WTC11 (cell line): ENCODE measurements around the gene PALMD.

Experiments used
- AFF4 ChIP-seq: sonication (generic); formaldehyde crosslinking; IDR thresholded peaks from 2 replicates; pipeline ENCODE4 v1.8.1; 2023; ENCODE audit warnings: mild to moderate bottlenecking, missing genetic modification reagents, borderline replicate concordance
- CTCF ChIP-seq: fragments of 200-600 bp; IDR thresholded peaks from 2 replicates; pipeline ENCODE4 v1.8.0; 2022; ENCODE audit warnings: antibody characterized with exemption
- ESRRA ChIP-seq: sonication (generic); formaldehyde crosslinking; IDR thresholded peaks from 2 replicates; pipeline ENCODE4 v1.8.1; 2022; ENCODE audit warnings: mild to moderate bottlenecking, missing genetic modification reagents, borderline replicate concordance
- ETV6 ChIP-seq: sonication (generic); formaldehyde crosslinking; IDR thresholded peaks from 2 replicates; pipeline ENCODE4 v1.8.1; 2022; ENCODE audit warnings: mild to moderate bottlenecking, missing genetic modification reagents
- FOXJ3 ChIP-seq: sonication (generic); formaldehyde crosslinking; IDR thresholded peaks from 2 replicates; pipeline ENCODE4 v1.9.0; 2021; ENCODE audit warnings: missing genetic modification reagents, mild to moderate bottlenecking, borderline replicate concordance
- HMGXB4 ChIP-seq: sonication (generic); formaldehyde crosslinking; IDR thresholded peaks from 2 replicates; pipeline ENCODE4 v1.8.1; 2023; ENCODE audit warnings: mild to moderate bottlenecking, moderate library complexity, missing genetic modification reagents
- KAT7 ChIP-seq: sonication (generic); formaldehyde crosslinking; IDR thresholded peaks from 2 replicates; pipeline ENCODE4 v1.8.1; 2023; ENCODE audit warnings: missing genetic modification reagents, mild to moderate bottlenecking, borderline replicate concordance
- MAX ChIP-seq: sonication (generic); formaldehyde crosslinking; IDR thresholded peaks from 2 replicates; pipeline ENCODE4 v1.8.0; 2022; ENCODE audit warnings: mild to moderate bottlenecking, missing genetic modification reagents
- PREB ChIP-seq: sonication (generic); formaldehyde crosslinking; IDR thresholded peaks from 2 replicates; pipeline ENCODE4 v1.8.1; 2022; ENCODE audit warnings: mild to moderate bottlenecking, missing genetic modification reagents, moderate library complexity, borderline replicate concordance
- RELA ChIP-seq: sonication (generic); formaldehyde crosslinking; IDR thresholded peaks from 2 replicates; pipeline ENCODE4 v1.8.1; 2022; ENCODE audit warnings: missing genetic modification reagents, mild to moderate bottlenecking, borderline replicate concordance
- SP1 ChIP-seq: sonication (generic); formaldehyde crosslinking; conservative IDR thresholded peaks from 2 replicates; pipeline ENCODE4 v1.8.1; 2022; ENCODE audit warnings: missing genetic modification reagents
- STAT6 ChIP-seq: sonication (generic); formaldehyde crosslinking; conservative IDR thresholded peaks from 2 replicates; pipeline ENCODE4 v1.8.1; 2023; ENCODE audit warnings: mild to moderate bottlenecking, low read depth, missing genetic modification reagents, moderate library complexity
- USF2 ChIP-seq: sonication (generic); formaldehyde crosslinking; IDR thresholded peaks from 2 replicates; pipeline ENCODE4 v1.8.1; 2023; ENCODE audit warnings: mild to moderate bottlenecking, missing genetic modification reagents, moderate library complexity
- ZNF423 ChIP-seq: fragments of 250-450 bp; sonication (Bioruptor Pico); IDR thresholded peaks from 2 replicates; pipeline ENCODE4 v2.1.2; 2022; ENCODE audit warnings: mild to moderate bottlenecking, moderate library complexity

GRCh38 chr1:99647490-99647889 is 1.6 kb downstream of the PALMD start:
- no peak for TF ChIP-seq AFF4
- no peak for TF ChIP-seq MAX
- no peak for TF ChIP-seq CTCF
- TF ChIP-seq ETV6 (CRISPR knock-in tag), result no peak
- no peak for TF ChIP-seq USF2 (CRISPR knock-in tag)
- no peak for TF ChIP-seq ESRRA (CRISPR knock-in tag)
- no peak for TF ChIP-seq KAT7
- TF ChIP-seq ZNF423, result no peak
- TF ChIP-seq FOXJ3 (CRISPR knock-in tag), result no peak
- TF ChIP-seq HMGXB4 (CRISPR knock-in tag), result no peak
- no peak for TF ChIP-seq PREB (CRISPR knock-in tag)
- no peak for TF ChIP-seq STAT6 (CRISPR knock-in tag)
- no peak for TF ChIP-seq RELA
- TF ChIP-seq SP1 (CRISPR knock-in tag), result no peak
